GM18951 (cell line): ENCODE data around the gene SPATS2.
"Not testable (repeated sequence)": the region's sequence is repeated elsewhere in the genome, so short reads cannot be mapped to it uniquely, and the experiment has no call there.

ENCODE experiments used
- POLR2A ChIP-seq: IDR thresholded peaks from 4 replicates; pipeline ENCODE4 v1.6.1; 2011; ENCODE audit warnings: mild to moderate bottlenecking; ENCODE audit not compliant: insufficient read length, insufficient read depth; ENCODE audit errors: extremely low read depth
- in situ Hi-C: fragments of 300-500 bp; cut with MboI; formaldehyde crosslinking; loops from one replicate; pipeline ENCODE4 v1.12.0; 2022; ENCODE audit warnings: low sequenced_read_pairs, mixed read lengths, inconsistent platforms; ENCODE audit not compliant: unreplicated experiment

SPATS2 gene

DNA sequence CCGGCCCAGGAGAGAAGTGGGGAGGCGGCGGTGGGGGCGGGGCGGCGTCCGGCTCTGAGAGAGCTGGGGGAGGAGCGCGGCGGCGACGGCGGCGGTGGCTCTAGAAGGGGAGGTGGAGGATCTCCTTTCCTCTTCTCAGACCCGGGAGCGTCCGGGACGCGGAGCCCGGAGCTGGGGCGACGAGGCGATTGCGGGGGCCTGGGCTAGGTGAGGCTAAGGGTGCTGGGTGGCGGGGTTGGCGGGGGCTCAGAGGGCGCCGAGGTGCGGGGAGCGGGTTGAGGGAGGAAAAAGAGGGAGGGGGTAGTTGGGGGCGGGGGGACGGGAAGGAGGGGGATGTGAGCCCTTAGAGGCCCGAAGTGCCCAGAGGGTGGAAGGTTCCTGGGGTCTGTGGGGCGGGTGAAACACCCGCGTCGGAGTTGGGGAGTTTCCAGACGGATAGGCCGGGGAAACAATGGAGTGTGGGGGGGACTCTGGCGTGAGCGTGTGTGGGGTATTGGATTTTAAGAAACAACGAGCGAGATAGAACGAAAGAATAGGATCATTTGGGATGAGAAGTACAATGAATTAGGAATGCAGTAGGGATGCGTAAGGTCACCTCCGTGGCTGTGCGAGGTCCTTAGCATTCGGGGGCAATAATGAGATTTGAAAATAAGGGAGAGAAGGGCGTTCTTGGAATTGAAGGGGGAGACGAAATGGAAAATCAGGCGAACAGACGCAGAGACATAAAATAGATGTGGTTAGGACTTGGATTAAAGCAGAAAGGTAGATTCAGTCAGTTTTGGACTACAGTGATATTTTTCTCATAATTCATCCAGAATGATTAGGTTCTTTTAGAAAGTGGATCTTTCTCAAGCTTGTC lies at the start of gene SPATS2:
Gene SPATS2 (plus strand): TSS at position 82 of the 859 bp plus-strand sequence. CDS start 93,551 bp downstream, outside the sequence.
- in situ Hi-C loops, result no loop called here
- TF ChIP-seq POLR2A, result peak; percentile 79

DNA sequence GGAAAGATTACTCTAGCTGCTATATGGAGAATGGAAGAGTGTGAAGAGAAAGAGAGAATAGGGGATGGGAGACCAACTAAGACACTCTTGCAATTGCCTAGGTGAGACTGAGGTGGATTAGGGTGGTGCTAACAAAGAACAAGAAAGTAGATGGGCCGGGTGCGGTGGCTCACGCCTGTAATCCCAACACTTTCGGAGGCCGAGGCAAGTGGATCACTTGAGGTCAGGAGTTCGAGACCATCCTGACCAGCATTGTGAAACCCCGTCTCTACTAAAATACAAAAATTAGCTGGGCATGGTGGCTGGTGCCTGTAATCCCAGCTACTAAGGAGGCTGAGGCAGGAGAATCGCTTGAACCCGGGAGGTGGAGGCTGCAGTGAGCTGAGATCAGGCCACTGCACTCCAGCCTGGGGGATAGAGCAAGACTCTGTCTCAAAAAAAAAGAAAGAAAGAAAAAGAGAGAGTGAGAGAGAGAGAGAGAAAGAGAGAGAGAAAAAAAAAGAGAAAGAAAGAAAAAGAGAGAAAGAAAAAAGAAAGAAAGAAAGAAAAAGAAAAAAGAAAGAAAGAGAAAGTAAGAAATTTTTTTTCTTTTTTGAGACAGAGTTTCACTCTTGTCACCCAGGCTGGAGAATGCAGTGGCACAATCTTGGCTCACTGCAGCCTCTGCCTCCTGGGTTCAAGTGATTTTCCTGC lies 46.7 kb upstream of the SPATS2 start:
- in situ Hi-C loops, result not testable (repeated sequence)

DNA sequence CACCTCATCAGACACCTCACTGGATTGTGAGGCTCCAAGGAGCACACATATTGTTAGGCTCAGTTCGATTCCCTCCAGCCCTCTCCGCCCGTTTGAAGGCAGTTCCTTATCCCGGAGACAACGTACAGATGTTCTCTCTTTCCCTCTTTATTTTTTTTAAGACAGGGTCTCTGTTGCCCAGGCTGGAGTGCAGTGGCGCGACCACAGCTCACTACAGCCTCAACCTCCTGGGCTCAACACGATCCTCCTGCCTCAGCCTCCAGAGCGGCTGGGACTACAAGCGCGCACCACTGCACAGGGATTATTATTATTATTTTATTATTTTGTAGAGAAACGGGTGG lies 44.9 kb upstream of the SPATS2 start:
- in situ Hi-C loops, result no loop called here
- no peak for TF ChIP-seq POLR2A

DNA sequence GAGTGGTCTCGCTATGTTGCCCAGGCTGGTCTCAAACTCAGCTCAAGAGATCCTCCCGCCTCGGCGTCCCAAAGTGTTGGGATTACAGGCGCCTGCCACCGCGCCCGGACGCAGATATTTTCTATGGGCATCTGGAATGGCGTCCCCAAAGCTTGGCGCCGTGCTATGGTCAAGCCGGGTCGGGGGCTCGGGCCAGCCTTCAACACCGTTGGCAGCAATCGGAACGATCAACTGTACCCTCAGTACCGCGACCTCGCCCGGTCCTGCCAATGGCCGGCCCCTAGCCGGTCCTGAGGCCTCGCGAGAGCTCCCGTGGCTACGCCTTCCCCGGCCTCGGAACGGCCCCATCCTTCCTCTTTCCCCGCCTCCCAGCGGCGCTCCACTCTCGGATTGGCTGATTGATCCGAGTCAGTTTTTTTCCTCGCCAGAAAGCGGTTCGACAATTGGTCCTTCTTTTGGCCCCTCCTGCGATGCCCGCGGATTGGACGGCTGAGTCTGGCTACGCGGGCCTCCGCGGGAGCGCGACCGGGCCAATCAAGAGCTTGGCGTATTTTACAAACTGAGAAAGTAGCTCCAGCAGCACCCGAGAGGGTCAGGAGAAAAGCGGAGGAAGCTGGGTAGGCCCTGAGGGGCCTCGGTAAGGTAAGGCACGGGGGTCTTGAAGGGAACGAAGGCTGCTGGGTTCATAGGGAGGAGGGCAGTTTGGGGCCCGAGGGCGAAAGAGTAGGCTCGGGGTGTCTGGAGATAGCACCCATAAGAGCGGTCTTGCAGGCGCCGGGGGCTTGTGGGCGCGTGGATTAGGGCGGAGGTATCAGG lies 44.3 kb upstream of the SPATS2 start, which contains the start of gene TROAP:
Gene TROAP (plus strand): TSS at position 548 of the 816 bp plus-strand sequence. CDS start 354 bp downstream, outside the sequence.
- in situ Hi-C loops, result no loop called here
- peak; percentile 93 for TF ChIP-seq POLR2A

DNA sequence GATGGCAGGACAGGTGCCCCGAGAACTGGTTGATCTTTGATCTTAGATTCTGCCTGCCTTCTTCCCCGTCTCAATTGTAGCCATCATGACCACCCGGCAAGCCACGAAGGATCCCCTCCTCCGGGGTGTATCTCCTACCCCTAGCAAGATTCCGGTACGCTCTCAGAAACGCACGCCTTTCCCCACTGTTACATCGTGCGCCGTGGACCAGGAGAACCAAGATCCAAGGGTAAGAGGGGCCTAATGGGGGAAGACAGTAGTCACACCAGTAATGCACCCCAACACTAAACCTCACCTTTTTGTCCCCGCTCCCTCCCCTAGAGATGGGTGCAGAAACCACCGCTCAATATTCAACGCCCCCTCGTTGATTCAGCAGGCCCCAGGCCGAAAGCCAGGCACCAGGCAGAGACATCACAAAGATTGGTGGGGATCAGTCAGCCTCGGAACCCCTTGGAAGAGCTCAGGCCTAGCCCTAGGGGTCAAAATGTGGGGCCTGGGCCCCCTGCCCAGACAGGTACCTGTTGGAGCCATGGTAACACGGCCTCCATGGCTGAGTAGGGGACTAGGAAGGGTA lies 43.7 kb upstream of the SPATS2 start:
- in situ Hi-C loops, result no loop called here
- no peak for TF ChIP-seq POLR2A

DNA sequence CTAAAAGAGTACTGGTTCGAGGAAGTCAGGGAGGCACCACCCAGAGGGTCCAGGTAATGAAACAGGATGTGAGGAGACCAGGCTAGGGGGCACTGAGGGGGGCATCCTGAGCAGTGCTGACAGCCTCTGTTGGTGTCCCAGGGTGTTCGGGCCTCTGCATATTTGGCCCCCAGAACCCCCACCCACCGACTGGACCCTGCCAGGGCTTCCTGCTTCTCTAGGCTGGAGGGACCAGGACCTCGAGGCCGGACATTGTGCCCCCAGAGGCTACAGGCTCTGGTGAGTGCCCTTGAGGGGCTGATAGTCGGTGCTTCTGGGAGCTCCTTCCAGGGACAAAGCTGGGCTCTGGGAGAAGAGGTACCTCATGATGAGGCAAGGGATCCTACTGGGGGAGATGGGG lies 41.7 kb upstream of the SPATS2 start:
- TF ChIP-seq POLR2A, result no peak
- in situ Hi-C loops, result no loop called here

DNA sequence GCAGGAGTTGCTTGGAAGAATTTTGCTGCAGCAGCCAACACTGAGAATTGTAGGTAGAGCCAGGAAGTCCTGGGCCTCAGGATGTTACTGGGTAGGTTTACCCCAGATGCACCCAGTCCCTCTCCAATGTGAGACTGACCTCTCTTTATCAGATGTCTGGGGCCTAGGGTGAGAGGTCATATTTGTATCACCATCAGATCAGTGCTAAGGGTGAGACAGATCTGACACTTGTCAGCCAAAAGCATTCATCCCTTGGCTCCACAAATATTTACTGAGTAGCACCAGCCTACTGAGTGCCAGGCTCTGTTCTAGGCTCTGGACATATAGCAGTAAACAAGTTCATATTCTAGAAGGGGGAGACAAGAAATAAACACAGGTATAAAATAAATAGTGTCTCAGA lies 39.9 kb upstream of the SPATS2 start:
- TF ChIP-seq POLR2A, result no peak
- in situ Hi-C loops, result no loop called here

DNA sequence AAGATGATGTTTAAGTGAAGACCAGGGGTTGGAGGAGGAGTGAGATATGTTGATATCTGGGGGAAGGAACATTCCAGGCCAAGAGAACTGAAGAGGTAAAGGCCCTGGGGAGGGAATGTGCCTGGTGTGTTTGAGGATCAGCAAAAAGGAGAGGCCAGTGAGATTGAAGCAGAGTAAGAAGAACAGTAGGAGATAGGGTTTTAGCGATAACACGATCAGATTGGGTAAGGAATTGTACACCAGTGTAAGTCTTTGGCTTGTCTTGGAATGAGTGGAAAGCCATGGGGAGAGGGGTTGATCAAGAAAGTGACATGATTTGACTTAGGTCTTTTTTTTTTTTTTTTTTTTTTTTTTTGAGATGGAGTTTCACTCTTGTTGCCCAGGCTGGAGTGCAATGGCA lies 39.4 kb upstream of the SPATS2 start:
- no peak for TF ChIP-seq POLR2A
- in situ Hi-C loops, result no loop called here

DNA sequence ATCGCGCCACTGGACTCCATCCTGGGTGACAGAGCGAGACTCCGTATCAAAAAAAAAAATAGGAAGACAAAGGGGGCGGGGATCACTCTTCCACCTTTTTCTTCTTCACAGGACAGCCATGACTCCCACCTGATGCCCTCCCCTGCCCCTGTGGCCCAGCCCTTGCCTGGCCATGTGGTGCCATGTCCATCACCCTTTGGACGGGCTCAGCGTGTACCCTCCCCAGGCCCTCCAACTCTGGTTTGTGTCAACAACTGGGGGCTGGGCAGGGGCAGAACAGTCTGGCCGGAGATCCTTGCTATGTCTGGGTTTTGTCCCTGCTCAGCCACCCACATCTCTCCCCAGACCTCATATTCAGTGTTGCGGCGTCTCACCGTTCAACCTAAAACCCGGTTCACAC lies 38.4 kb upstream of the SPATS2 start:
- TF ChIP-seq POLR2A, result no peak
- in situ Hi-C loops, result no loop called here

DNA sequence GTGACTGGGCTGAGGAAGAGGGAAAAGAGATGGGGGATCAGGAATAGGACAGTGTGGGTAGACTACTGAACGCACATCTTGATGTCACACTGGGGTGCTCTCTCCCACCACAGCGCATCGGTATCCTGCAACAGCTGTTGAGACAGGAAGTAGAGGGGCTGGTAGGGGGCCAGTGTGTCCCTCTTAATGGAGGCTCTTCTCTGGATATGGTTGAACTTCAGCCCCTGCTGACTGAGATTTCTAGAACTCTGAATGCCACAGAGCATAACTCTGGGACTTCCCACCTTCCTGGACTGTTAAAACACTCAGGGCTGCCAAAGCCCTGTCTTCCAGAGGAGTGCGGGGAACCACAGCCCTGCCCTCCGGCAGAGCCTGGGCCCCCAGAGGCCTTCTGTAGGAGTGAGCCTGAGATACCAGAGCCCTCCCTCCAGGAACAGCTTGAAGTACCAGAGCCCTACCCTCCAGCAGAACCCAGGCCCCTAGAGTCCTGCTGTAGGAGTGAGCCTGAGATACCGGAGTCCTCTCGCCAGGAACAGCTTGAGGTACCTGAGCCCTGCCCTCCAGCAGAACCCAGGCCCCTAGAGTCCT lies 37.1 kb upstream of the SPATS2 start:
- TF ChIP-seq POLR2A, result no peak
- in situ Hi-C loops, result no loop called here

DNA sequence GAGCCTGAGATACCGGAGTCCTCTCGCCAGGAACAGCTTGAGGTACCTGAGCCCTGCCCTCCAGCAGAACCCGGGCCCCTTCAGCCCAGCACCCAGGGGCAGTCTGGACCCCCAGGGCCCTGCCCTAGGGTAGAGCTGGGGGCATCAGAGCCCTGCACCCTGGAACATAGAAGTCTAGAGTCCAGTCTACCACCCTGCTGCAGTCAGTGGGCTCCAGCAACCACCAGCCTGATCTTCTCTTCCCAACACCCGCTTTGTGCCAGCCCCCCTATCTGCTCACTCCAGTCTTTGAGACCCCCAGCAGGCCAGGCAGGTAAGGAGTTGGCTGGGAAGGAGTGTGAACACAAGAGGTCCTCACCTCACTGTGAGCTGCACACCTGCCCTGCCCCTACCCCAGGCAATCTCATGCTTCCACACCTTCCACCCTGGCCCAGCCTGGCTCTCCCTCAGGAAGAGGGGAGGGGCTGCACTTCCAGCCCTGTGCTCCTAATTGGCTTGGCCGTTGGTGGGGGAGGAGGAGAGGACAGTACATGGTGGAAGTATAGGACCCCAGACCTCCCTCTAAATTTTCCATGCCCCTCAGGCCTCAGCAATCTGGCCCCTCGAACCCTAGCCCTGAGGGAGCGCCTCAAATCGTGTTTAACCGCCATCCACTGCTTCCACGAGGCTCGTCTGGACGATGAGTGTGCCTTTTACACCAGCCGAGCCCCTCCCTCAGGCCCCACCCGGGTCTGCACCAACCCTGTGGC lies 36.5 kb upstream of the SPATS2 start:
- no peak for TF ChIP-seq POLR2A
- in situ Hi-C loops, result no loop called here
